HEK293 (cell line): Measurements from ENCODE around the gene CAMTA2.
A peak's percentile ranks its signal among the peaks of the same experiment; 100 is the strongest.

Experiments used
- CTCF ChIA-PET: fragments of 350-600 bp; formaldehyde crosslinking; extraction: SDS; loops from one replicate; lab custom pipeline; 2021; ENCODE audit warnings: antibody characterized with exemption; lab: Yijun Ruan, JAX
- POLR2A ChIA-PET: fragments of 300-600 bp; formaldehyde crosslinking; extraction: SDS; loops from one replicate; lab custom pipeline; 2020; ENCODE audit warnings: antibody characterized with exemption, inconsistent platforms; lab: Yijun Ruan, JAX
- H3K27ac ChIP-seq: fragments of 200-500 bp; sonication (Bioruptor generic); 2 replicates; pipeline ENCODE4 v1.5.1; 2014; ENCODE audit warnings: low read depth, low read length, control low read depth, inconsistent platforms; ENCODE audit errors: extremely low read depth
- H3K36me3 ChIP-seq, 2 experiments: fragments of 200-500 bp in 1 of 2; sonication (Bioruptor generic) in 1 of 2; 1 replicate in 1 of 2; 2 replicates in 1 of 2; pipeline ENCODE4 v1.5.1; 2014 to 2017; ENCODE audit warnings: inconsistent platforms in 2 of 2, low read length in 2 of 2; ENCODE audit not compliant: control insufficient read depth in 2 of 2, insufficient read depth in 1 of 2
- H3K4me1 ChIP-seq: fragments of 200-500 bp; sonication (Bioruptor generic); 2 replicates; pipeline ENCODE4 v1.5.1; 2014; ENCODE audit warnings: mild to moderate bottlenecking, low read length, inconsistent platforms; ENCODE audit not compliant: control insufficient read depth, insufficient read depth
- H3K4me3 ChIP-seq: 2 replicates; pipeline ENCODE4 v1.5.1; 2011; ENCODE audit warnings: low read depth, mild to moderate bottlenecking, control low read depth, low read length, moderate library complexity
- H3K9me3 ChIP-seq: fragments of 200-500 bp; sonication (Bioruptor generic); 2 replicates; pipeline ENCODE4 v1.5.1; 2014; ENCODE audit warnings: low read depth, low read length, inconsistent platforms; ENCODE audit not compliant: control insufficient read depth, insufficient read depth
- ATF2 ChIP-seq: fragments of 450-650 bp; formaldehyde crosslinking; IDR thresholded peaks from 2 replicates; pipeline ENCODE4 v1.5.1; 2016; ENCODE audit warnings: missing biosample characterization, missing genetic modification characterization, low read depth
- CTCF ChIP-seq: fragments of 450-650 bp; formaldehyde crosslinking; IDR thresholded peaks from 2 replicates; pipeline ENCODE4 v1.5.1; 2016; ENCODE audit warnings: missing biosample characterization, missing genetic modification characterization
- EGR2 ChIP-seq: fragments of 450-650 bp; formaldehyde crosslinking; IDR thresholded peaks from 2 replicates; pipeline ENCODE4 v1.5.1; 2016; ENCODE audit warnings: low read depth, missing biosample characterization, missing genetic modification characterization
- PATZ1 ChIP-seq: fragments of 450-650 bp; formaldehyde crosslinking; IDR thresholded peaks from 2 replicates; pipeline ENCODE4 v1.5.1; 2016; ENCODE audit warnings: missing biosample characterization, missing genetic modification characterization
- PRDM1 ChIP-seq: fragments of 450-650 bp; formaldehyde crosslinking; IDR thresholded peaks from 2 replicates; pipeline ENCODE4; 2016; ENCODE audit warnings: missing biosample characterization, missing genetic modification characterization
- PRDM6 ChIP-seq: fragments of 450-650 bp; formaldehyde crosslinking; IDR thresholded peaks from 2 replicates; pipeline ENCODE4 v1.5.1; 2017; ENCODE audit warnings: missing biosample characterization, missing genetic modification characterization
- REST ChIP-seq: fragments of 450-650 bp; formaldehyde crosslinking; IDR thresholded peaks from 2 replicates; pipeline ENCODE4 v1.5.1; 2016; ENCODE audit warnings: missing biosample characterization, missing genetic modification characterization
- TRIM28 ChIP-seq: IDR thresholded peaks from 2 replicates; pipeline ENCODE4 v1.6.1; 2011; ENCODE audit warnings: low read length, control low read depth, borderline replicate concordance
- ZEB2 ChIP-seq: fragments of 450-650 bp; formaldehyde crosslinking; IDR thresholded peaks from 2 replicates; pipeline ENCODE4 v1.5.1; 2016; ENCODE audit warnings: missing biosample characterization, missing genetic modification characterization
- ZNF394 ChIP-seq: fragments of 450-650 bp; formaldehyde crosslinking; IDR thresholded peaks from 2 replicates; pipeline ENCODE4 v1.5.1; 2016; ENCODE audit warnings: missing biosample characterization, missing genetic modification characterization, mild to moderate bottlenecking, moderate library complexity, borderline replicate concordance
- ZNF398 ChIP-seq: fragments of 450-650 bp; formaldehyde crosslinking; IDR thresholded peaks from 2 replicates; pipeline ENCODE4 v1.5.1; 2017; ENCODE audit warnings: missing biosample characterization, missing genetic modification characterization
- ZNF433 ChIP-seq: fragments of 450-650 bp; formaldehyde crosslinking; IDR thresholded peaks from 2 replicates; pipeline ENCODE4 v1.5.1; 2016; ENCODE audit warnings: missing biosample characterization, missing genetic modification characterization, low read depth
- ZNF488 ChIP-seq: fragments of 450-650 bp; formaldehyde crosslinking; IDR thresholded peaks from 2 replicates; pipeline ENCODE4 v1.5.1; 2016; ENCODE audit warnings: missing biosample characterization, missing genetic modification characterization
- ZNF530 ChIP-seq: fragments of 450-650 bp; formaldehyde crosslinking; IDR thresholded peaks from 2 replicates; pipeline ENCODE4 v1.5.1; 2016; ENCODE audit warnings: low read depth, missing biosample characterization, missing genetic modification characterization
- ZNF548 ChIP-seq: fragments of 450-650 bp; formaldehyde crosslinking; IDR thresholded peaks from 2 replicates; pipeline ENCODE4 v1.5.1; 2016; ENCODE audit warnings: missing biosample characterization, missing genetic modification characterization
- ZNF768 ChIP-seq: fragments of 450-650 bp; formaldehyde crosslinking; IDR thresholded peaks from 2 replicates; pipeline ENCODE4 v1.5.1; 2018; ENCODE audit warnings: missing biosample characterization, mild to moderate bottlenecking, missing genetic modification characterization

Gene CAMTA2

GRCh38 chr17:4969551-4970173 lies 17.8 kb downstream of the CAMTA2 start:
- Histone ChIP-seq H3K9me3 (peaks cover 3% of the 10 kb centered on the region; the same call in 1 of the 2 replicates), H3K4me1 (peaks cover 15% of the 10 kb centered on the region), H3K36me3 (peaks cover 33 to 59% of the 10 kb centered on the region in 2 experiments), H3K4me3 (no peak overlapping the region), H3K27ac (peak overlapping the region; percentile 89)
- POLR2A ChIA-PET = interaction anchor here (0.6 to 11.3 kb wide), 5 partner anchors 17 to 139 kb away, joined by 3 to 358 read pairs (median 40); partner anchors contain the start of genes CAMTA2, ENO3, PFN1 and RNF167
- TF ChIP-seq REST (tag by site-specific recombination) (peak; percentile 79), PRDM1 (0 out of 2 replicates have a peak, but pooled peaks have one; percentile 42), ZNF548 (tag by site-specific recombination) (0 out of 2 replicates have a peak, but pooled peaks have one; percentile 15), CTCF (tag by site-specific recombination) (no peak), ZNF394 (0 out of 2 replicates have a peak, but pooled peaks have one; percentile 3)
- CTCF ChIA-PET = interaction anchor here (0.5 to 3.1 kb wide), 6 partner anchors 11 to 61 kb away, joined by 3 to 19 read pairs (median 4); partner anchors contain the start of genes CAMTA2 and SLC25A11

GRCh38 chr17:4969047-4969550 lies 18.4 kb downstream of the CAMTA2 start:
- peaks cover 33 to 54% of the 10 kb centered on the region in 2 experiments for H3K36me3 ChIP-seq
- POLR2A ChIA-PET = interaction anchor here (3.6 to 11.3 kb wide), 3 partner anchors 18 to 29 kb away, joined by 40 to 358 read pairs (median 106); partner anchors contain the start of genes CAMTA2, ENO3, PFN1 and RNF167
- peaks cover 3% of the 10 kb centered on the region; the same call in 1 of the 2 replicates for H3K9me3 ChIP-seq
- CTCF ChIA-PET = interaction anchor here (0.5 to 3.1 kb wide), 6 partner anchors 11 to 60 kb away, joined by 3 to 19 read pairs (median 4); partner anchors contain the start of genes CAMTA2 and SLC25A11
- peak overlapping the region; percentile 89 for H3K27ac ChIP-seq
- H3K4me3 ChIP-seq = no peak overlapping the region
- H3K4me1 ChIP-seq = peaks cover 15% of the 10 kb centered on the region
- TF ChIP-seq ZNF488 (no peak), ZNF398 (tag by site-specific recombination) (peak; percentile 25; the same call in 1 of the 2 replicates), ZEB2 (peak; percentile 26; the same call in 1 of the 2 replicates), TRIM28 (no peak), ATF2 (tag by site-specific recombination) (no peak), ZNF530 (tag by site-specific recombination) (peak; percentile 42; the same call in 1 of the 2 replicates), PATZ1 (tag by site-specific recombination) (peak; percentile 65), PRDM6 (tag by site-specific recombination) (no peak), EGR2 (tag by site-specific recombination) (no peak), ZNF433 (no peak), ZNF768 (tag by site-specific recombination) (no peak)
